ENCODE measurements around the gene MOB3B. TPM values are rescaled to one million over a fixed set of nuclear protein-coding genes. Genes with fewer than 3 reads are reported as not detected.

The MOB3B gene
- total RNA-seq, 1 donor from 2014 or later, result 11.0 TPM

DNA sequence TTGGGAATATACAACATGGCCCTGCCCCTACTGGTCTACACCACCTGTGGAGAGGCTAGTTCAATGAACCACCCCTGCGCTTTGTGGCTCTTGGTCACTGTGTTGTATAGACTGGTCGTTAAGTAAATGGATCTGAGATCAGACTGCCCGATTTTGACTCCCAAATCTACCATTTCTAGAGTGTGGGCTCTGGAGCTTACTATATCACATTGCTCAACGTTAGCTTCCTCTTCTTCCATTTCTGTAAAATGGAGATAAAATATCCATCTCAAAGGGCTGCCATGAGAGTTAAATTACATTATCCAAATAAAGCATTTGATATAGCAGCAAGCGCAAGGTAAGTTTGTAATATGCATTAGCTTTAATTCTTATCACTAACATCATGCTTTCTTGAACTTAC, 58.2 kb downstream of the MOB3B start:
- intact Hi-C loops (cut with DNase I), result no loop called here
- Histone ChIP-seq H3K27ac (peak overlapping the region; percentile 77), H3K4me3 (no peak overlapping the region), H3K9me3 (no peaks in the 10 kb centered on the region), H3K27me3 (no peaks in the 10 kb centered on the region), H3K36me3 (no peaks in the 10 kb centered on the region), H3K4me1 (peaks cover 59% of the 10 kb centered on the region)
- TF ChIP-seq, protein P1, sequence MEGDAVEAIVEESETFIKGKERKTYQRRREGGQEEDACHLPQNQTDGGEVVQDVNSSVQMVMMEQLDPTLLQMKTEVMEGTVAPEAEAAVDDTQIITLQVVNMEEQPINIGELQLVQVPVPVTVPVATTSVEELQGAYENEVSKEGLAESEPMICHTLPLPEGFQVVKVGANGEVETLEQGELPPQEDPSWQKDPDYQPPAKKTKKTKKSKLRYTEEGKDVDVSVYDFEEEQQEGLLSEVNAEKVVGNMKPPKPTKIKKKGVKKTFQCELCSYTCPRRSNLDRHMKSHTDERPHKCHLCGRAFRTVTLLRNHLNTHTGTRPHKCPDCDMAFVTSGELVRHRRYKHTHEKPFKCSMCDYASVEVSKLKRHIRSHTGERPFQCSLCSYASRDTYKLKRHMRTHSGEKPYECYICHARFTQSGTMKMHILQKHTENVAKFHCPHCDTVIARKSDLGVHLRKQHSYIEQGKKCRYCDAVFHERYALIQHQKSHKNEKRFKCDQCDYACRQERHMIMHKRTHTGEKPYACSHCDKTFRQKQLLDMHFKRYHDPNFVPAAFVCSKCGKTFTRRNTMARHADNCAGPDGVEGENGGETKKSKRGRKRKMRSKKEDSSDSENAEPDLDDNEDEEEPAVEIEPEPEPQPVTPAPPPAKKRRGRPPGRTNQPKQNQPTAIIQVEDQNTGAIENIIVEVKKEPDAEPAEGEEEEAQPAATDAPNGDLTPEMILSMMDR (IDR thresholded peaks at IDR 0.05), result no peak
- no peak for TF ChIP-seq POLR2A (IDR thresholded peaks at IDR 0.05)
- no peak for TF ChIP-seq POLR2AphosphoS5 (IDR thresholded peaks at IDR 0.05; ENCODE audit: insufficient read depth in 1 of 2, low read depth in 1 of 2)
- no peak for DNase-seq (ENCODE audit: extremely low spot score in 2 of 2)

DNA sequence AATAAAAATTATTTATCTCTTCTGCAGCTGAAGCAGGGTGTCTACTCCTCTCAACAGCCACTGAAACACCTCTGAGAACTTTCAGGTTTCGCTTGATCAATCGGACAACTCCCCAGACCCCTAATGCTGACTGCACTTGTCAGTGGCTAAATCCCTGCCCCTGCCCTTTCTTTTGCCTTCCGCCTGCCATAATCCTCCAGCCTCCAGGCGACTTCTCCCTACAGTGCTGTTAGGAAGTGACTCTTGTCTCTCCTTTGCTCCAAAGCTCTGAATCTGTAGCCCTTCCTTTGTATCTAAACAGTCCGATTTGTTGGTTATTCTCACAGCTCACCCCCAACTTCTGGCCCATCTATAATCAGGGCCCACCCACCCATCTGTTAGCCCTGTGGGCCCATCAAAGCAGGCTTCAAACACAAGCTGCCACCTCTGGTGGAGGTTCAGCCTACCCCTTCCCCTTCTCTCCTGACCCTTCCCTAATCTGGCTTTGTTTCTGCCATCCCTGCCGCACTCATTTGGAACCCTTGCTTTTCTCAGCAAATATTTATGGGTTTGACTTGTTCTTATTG, 59.2 kb downstream of the MOB3B start:
- intact Hi-C loops (cut with DNase I), result no loop called here
- peaks cover 57% of the 10 kb centered on the region for H3K4me1 ChIP-seq
- peak overlapping the region; percentile 77 for H3K27ac ChIP-seq

DNA sequence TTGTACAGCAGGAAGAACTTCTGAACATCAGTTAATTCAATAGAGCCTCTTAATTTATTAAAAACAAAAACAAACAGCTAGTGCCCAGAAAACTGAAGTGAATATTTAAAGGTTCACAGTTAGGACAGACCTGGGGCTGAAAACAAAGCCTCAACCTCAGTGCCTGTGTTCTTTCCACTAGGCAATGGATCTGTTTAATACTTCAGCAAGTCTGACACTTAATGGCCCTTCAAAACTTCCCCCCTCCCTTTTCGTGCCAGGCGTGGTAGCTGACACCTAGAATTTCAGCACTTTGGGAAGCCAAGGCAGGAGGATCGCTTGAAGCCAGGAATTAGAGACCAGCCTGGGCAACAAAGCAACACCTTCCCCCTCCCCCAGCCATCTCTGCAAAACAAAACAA, 60.1 kb downstream of the MOB3B start:
- Histone ChIP-seq H3K27ac (no peak overlapping the region), H3K4me3 (no peak overlapping the region), H3K36me3 (no peaks in the 10 kb centered on the region), H3K27me3 (no peaks in the 10 kb centered on the region), H3K9me3 (no peaks in the 10 kb centered on the region), H3K4me1 (peaks cover 49% of the 10 kb centered on the region)
- DNase-seq (ENCODE audit: extremely low spot score in 2 of 2), result no peak
- intact Hi-C loops (cut with DNase I), result no loop called here
- TF ChIP-seq, protein P1 (IDR thresholded peaks at IDR 0.05), result no peak
- TF ChIP-seq POLR2A (IDR thresholded peaks at IDR 0.05) (no peak), POLR2AphosphoS5 (IDR thresholded peaks at IDR 0.05; ENCODE audit: insufficient read depth in 1 of 2, low read depth in 1 of 2) (no peak)

More for the DNA sequence above, 59.2 kb downstream of the MOB3B start:
- no peak for DNase-seq (ENCODE audit: extremely low spot score in 2 of 2)
- H3K27me3 ChIP-seq, result no peaks in the 10 kb centered on the region
- no peak for TF ChIP-seq POLR2A (IDR thresholded peaks at IDR 0.05)
- TF ChIP-seq POLR2AphosphoS5 (IDR thresholded peaks at IDR 0.05; ENCODE audit: insufficient read depth in 1 of 2, low read depth in 1 of 2), result no peak
- TF ChIP-seq, protein P1 (IDR thresholded peaks at IDR 0.05), result no peak
- no peaks in the 10 kb centered on the region for H3K36me3 ChIP-seq
- H3K4me3 ChIP-seq, result no peak overlapping the region
- H3K9me3 ChIP-seq, result no peaks in the 10 kb centered on the region

DNA sequence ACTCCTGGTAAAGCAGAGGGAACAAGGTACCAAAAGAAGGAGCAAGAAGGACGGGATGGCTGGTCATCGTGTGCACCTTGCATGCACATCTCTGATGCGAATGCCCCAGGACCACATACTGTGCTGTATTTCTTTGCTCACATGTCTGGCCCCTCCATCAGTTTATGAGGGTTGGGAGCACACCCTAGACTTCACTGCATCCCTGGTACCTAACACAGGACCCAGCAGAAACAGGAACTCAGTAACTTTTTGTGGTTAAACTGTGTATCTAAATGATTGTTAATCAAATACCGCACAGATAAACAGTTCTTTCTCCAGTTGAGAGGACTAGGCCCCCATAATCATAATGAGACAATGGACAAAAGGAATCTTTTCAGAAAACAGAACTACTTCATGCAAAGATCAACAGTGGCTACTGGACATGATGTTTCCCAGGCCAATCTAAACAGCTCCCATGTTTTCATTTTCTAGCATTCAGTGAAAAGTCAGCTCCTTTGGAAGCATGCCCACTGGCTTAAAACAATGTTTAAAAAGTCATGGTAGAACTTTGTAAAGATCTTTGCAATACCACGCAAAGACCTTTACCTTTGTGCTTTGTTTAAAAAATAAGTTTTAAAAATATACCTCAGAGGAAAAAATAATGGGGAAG, 61.0 kb downstream of the MOB3B start:
- intact Hi-C loops (cut with DNase I), result no loop called here
- H3K27me3 ChIP-seq, result no peaks in the 10 kb centered on the region
- no peak for DNase-seq (ENCODE audit: extremely low spot score in 2 of 2)
- H3K27ac ChIP-seq, result no peak overlapping the region
- H3K36me3 ChIP-seq, result no peaks in the 10 kb centered on the region
- H3K9me3 ChIP-seq, result no peaks in the 10 kb centered on the region
- TF ChIP-seq POLR2AphosphoS5 (IDR thresholded peaks at IDR 0.05; ENCODE audit: insufficient read depth in 1 of 2, low read depth in 1 of 2) (no peak), POLR2A (IDR thresholded peaks at IDR 0.05) (no peak)
- TF ChIP-seq, protein P1 (IDR thresholded peaks at IDR 0.05), result no peak
- H3K4me3 ChIP-seq, result no peak overlapping the region
- peaks cover 40% of the 10 kb centered on the region for H3K4me1 ChIP-seq

DNA sequence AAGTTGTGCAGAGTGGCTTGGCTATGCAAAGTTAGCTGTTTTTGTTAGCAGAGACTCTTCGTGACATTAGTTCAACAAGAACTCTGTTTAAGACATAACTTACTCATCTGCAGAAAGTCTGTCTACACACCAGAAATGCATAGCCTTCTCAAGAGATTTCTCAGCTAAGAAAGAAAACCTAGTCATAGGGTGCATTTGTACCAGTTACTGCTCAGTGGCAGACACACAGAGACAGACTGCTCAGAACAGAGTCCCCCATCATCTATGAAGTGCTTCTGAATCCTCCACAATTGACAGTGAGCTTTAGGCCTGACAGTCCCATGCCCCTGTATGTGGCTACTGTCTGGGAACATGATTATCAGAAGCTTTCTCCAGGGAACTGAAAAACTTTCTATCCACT, 61.6 kb downstream of the MOB3B start:
- H3K36me3 ChIP-seq, result no peaks in the 10 kb centered on the region
- H3K27me3 ChIP-seq, result no peaks in the 10 kb centered on the region
- no peak overlapping the region for H3K27ac ChIP-seq
- peaks cover 34% of the 10 kb centered on the region for H3K4me1 ChIP-seq
- TF ChIP-seq POLR2AphosphoS5 (IDR thresholded peaks at IDR 0.05; ENCODE audit: insufficient read depth in 1 of 2, low read depth in 1 of 2) (no peak), POLR2A (IDR thresholded peaks at IDR 0.05) (no peak)
- TF ChIP-seq, protein P1 (IDR thresholded peaks at IDR 0.05), result no peak
- H3K9me3 ChIP-seq, result no peaks in the 10 kb centered on the region
- H3K4me3 ChIP-seq, result no peak overlapping the region
- intact Hi-C loops (cut with DNase I), result no loop called here
- no peak for DNase-seq (ENCODE audit: extremely low spot score in 2 of 2)

All from vagina (tissue), 2 donors.